Kidney epithelial cell (primary cell): ENCODE results near the gene NOC4L. TPM values are rescaled to one million over a fixed set of nuclear protein-coding genes. Genes with fewer than 3 reads are reported as not detected.

Experiments used
- DNase-seq: peaks from one replicate; pipeline ENCODE4 v3.0.0-alpha.2; 2010; ENCODE audit warnings: low read depth
- H3K27me3 ChIP-seq: 2 replicates; pipeline ENCODE4 v1.6.0; 2011; ENCODE audit warnings: low read length; ENCODE audit not compliant: control insufficient read depth, insufficient read depth
- H3K36me3 ChIP-seq: 2 replicates; pipeline ENCODE4 v1.5.1; 2011; ENCODE audit warnings: low read length; ENCODE audit not compliant: control insufficient read depth, insufficient read depth
- H3K4me3 ChIP-seq: 2 replicates; pipeline ENCODE4 v1.5.1; 2011; ENCODE audit warnings: low read depth, mild to moderate bottlenecking, control low read depth, low read length
- CTCF ChIP-seq: IDR thresholded peaks from 2 replicates; pipeline ENCODE4 v1.5.1; 2011; ENCODE audit warnings: mild to moderate bottlenecking, moderate library complexity, low read length, control low read depth, inconsistent platforms; ENCODE audit not compliant: insufficient read depth, poor library complexity, severe bottlenecking
- total RNA-seq: library from RNA; depleted of rRNA; stranded (reverse); fragments of >200 nt; gene quantifications from 2 replicates; pipeline ENCODE4 v1.2.3, GENCODE V29; 2015

The NOC4L gene
- total RNA-seq, 1 donor from 2014 or later: 23.8 TPM

GRCh38 chr12:132178316-132178715 is 34.1 kb downstream of the NOC4L start:
- Histone ChIP-seq H3K36me3 (no peaks in the 10 kb centered on the region), H3K27me3 (peaks cover 62% of the 10 kb centered on the region), H3K4me3 (no peak overlapping the region)
- TF ChIP-seq CTCF: no peak
- DNase-seq: no peak

- peaks cover 56% of the 10 kb centered on the region for H3K27me3 ChIP-seq
- H3K36me3 ChIP-seq: no peaks in the 10 kb centered on the region
- no peak for DNase-seq
- no peak overlapping the region for H3K4me3 ChIP-seq
- TF ChIP-seq CTCF: no peak
Measured at GRCh38 chr12:132178801-132179401, 34.6 kb downstream of the NOC4L start.

GRCh38 chr12:132179431-132180362 is 35.4 kb downstream of the NOC4L start:
- Histone ChIP-seq H3K27me3 (peaks cover 52% of the 10 kb centered on the region), H3K36me3 (no peaks in the 10 kb centered on the region), H3K4me3 (no peak overlapping the region)
- TF ChIP-seq CTCF: no peak
- no peak for DNase-seq

GRCh38 chr12:132180648-132181546 is 36.6 kb downstream of the NOC4L start:
- no peak overlapping the region for H3K4me3 ChIP-seq
- H3K27me3 ChIP-seq: peaks cover 53% of the 10 kb centered on the region
- no peak for TF ChIP-seq CTCF

GRCh38 chr12:132181570-132182200 is 37.4 kb downstream of the NOC4L start:
- Histone ChIP-seq H3K36me3 (no peaks in the 10 kb centered on the region), H3K27me3 (peaks cover 52% of the 10 kb centered on the region), H3K4me3 (no peak overlapping the region)
- no peak for TF ChIP-seq CTCF
- no peak for DNase-seq

More at GRCh38 chr12:132180648-132181546, 36.6 kb downstream of the NOC4L start:
- H3K36me3 ChIP-seq: no peaks in the 10 kb centered on the region
- DNase-seq: no peak
